Caco-2 (cell line): ENCODE measurements around the gene RGS14. TPM values are rescaled to one million over a fixed set of nuclear protein-coding genes. Genes with fewer than 3 reads are reported as not detected.

Experiments used
- BruUV-seq: library from RNA; stranded (reverse); fragments of 400-500 nt; replicated peaks from 2 replicates; lab custom pipeline; 2021; lab: Mats Ljungman, UMichigan
- CTCF ChIA-PET: fragments of 300-600 bp; sonication (Branson Sonifier 250); formaldehyde crosslinking; loops from one replicate; lab custom pipeline; 2022; ENCODE audit warnings: antibody characterized with exemption; lab: Charles Lee
- POLR2A ChIA-PET: fragments of 300-600 bp; sonication (Branson Sonifier 250); formaldehyde crosslinking; loops from one replicate; lab custom pipeline; 2022; ENCODE audit warnings: antibody characterized with exemption; lab: Charles Lee
- DNase-seq, 2 experiments: peaks; one replicate each; pipeline versions ENCODE4 v3.0.0 to v3.0.0-alpha.2; 2020 to 2022
- H3K27me3 ChIP-seq: replicated peaks from 2 replicates; pipeline ENCODE4 v1.6.0; 2011; ENCODE audit warnings: low read length; ENCODE audit not compliant: control insufficient read depth, insufficient read depth
- H3K36me3 ChIP-seq: 2 replicates; pipeline ENCODE4 v1.5.1; 2011; ENCODE audit warnings: low read length; ENCODE audit not compliant: control insufficient read depth, insufficient read depth
- H3K4me1 ChIP-seq: fragments of 250-450 bp; sonication (Bioruptor Pico); 2 replicates; pipeline ENCODE4 v1.5.1; 2020; ENCODE audit warnings: mild to moderate bottlenecking
- H3K4me3 ChIP-seq: 2 replicates; pipeline ENCODE4 v1.5.1; 2011; ENCODE audit warnings: low read depth, mild to moderate bottlenecking, control low read depth, low read length
- H3K9me3 ChIP-seq: fragments of 250-450 bp; sonication (Bioruptor Pico); 2 replicates; pipeline ENCODE4 v1.5.1; 2020; ENCODE audit warnings: mild to moderate bottlenecking, moderate library complexity
- H3K27ac Mint-ChIP-seq: one replicate; pipeline ENCODE4 v1.8.0; 2022; ENCODE audit warnings: mixed read lengths; ENCODE audit not compliant: unreplicated experiment
- H3K27me3 Mint-ChIP-seq: one replicate; pipeline ENCODE4 v1.8.0; 2022; ENCODE audit warnings: mixed read lengths; ENCODE audit not compliant: insufficient read depth, unreplicated experiment
- H3K36me3 Mint-ChIP-seq: one replicate; pipeline ENCODE4 v1.8.0; 2022; ENCODE audit warnings: mild to moderate bottlenecking, mixed read lengths; ENCODE audit not compliant: insufficient read depth, unreplicated experiment
- H3K4me1 Mint-ChIP-seq: one replicate; pipeline ENCODE4 v1.8.0; 2022; ENCODE audit warnings: low read depth, mixed read lengths; ENCODE audit not compliant: unreplicated experiment
- H3K4me3 Mint-ChIP-seq: one replicate; pipeline ENCODE4 v1.8.0; 2022; ENCODE audit warnings: mild to moderate bottlenecking, moderate library complexity, mixed read lengths; ENCODE audit not compliant: unreplicated experiment
- H3K9me3 Mint-ChIP-seq: one replicate; pipeline ENCODE4 v1.8.0; 2022; ENCODE audit warnings: mixed read lengths; ENCODE audit not compliant: unreplicated experiment
- intact Hi-C: fragments of 100-400 bp; cut with micrococcal nuclease; formaldehyde crosslinking; loops from one replicate; pipeline ENCODE4 v1.10.0; 2022; ENCODE audit not compliant: unreplicated experiment
- total RNA-seq: library from RNA; stranded (reverse); gene quantifications from 2 replicates; pipeline ENCODE4 v1.2.3, GENCODE V29; 2022
- TF ChIP-seq, protein P1 (sequence below), 2 experiments: fragments of 200-600 bp in 1 of 2; IDR thresholded peaks; 1 replicate in 1 of 2; 2 replicates in 1 of 2; pipeline versions ENCODE4 v1.5.1 to v1.8.0; 2011 to 2022; ENCODE audit warnings: antibody characterized with exemption in 1 of 2, control low read depth in 1 of 2, inconsistent platforms in 1 of 2, low read depth in 1 of 2, low read length in 1 of 2, mild to moderate bottlenecking in 1 of 2, moderate library complexity in 1 of 2; ENCODE audit not compliant: insufficient read depth in 1 of 2, severe bottlenecking in 1 of 2, unreplicated experiment in 1 of 2

RGS14 gene
- total RNA-seq, 1 experiment from 2014 or later: 15.2 TPM

GRCh38 chr5:177313561-177314259 lies 44.0 kb upstream of the RGS14 start:
- no TSS peak for BruUV-seq
- Mint-ChIP-seq H3K9me3 (no peaks in the 10 kb centered on the region), H3K27ac (no peak overlapping the region), H3K4me1 (peaks cover 11% of the 10 kb centered on the region), H3K27me3 (no peaks in the 10 kb centered on the region), H3K36me3 (peaks cover 41% of the 10 kb centered on the region), H3K4me3 (no peak overlapping the region)
- ChIA-PET CTCF (interaction anchor here (2.1 kb wide), 1 partner anchor 144 kb away, joined by 8 read pairs; no protein-coding TSS in a partner anchor), POLR2A (no interaction called here)
- no peaks in the 10 kb centered on the region for H3K27me3 ChIP-seq
- H3K9me3 ChIP-seq: no peaks in the 10 kb centered on the region
- no peak overlapping the region for H3K4me3 ChIP-seq
- peaks cover 3% of the 10 kb centered on the region for H3K36me3 ChIP-seq
- DNase-seq: peak in 1 of 2 experiments; percentile 19
- TF ChIP-seq, protein P1, sequence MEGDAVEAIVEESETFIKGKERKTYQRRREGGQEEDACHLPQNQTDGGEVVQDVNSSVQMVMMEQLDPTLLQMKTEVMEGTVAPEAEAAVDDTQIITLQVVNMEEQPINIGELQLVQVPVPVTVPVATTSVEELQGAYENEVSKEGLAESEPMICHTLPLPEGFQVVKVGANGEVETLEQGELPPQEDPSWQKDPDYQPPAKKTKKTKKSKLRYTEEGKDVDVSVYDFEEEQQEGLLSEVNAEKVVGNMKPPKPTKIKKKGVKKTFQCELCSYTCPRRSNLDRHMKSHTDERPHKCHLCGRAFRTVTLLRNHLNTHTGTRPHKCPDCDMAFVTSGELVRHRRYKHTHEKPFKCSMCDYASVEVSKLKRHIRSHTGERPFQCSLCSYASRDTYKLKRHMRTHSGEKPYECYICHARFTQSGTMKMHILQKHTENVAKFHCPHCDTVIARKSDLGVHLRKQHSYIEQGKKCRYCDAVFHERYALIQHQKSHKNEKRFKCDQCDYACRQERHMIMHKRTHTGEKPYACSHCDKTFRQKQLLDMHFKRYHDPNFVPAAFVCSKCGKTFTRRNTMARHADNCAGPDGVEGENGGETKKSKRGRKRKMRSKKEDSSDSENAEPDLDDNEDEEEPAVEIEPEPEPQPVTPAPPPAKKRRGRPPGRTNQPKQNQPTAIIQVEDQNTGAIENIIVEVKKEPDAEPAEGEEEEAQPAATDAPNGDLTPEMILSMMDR (IDR thresholded peaks at IDR 0.05; ENCODE audit: insufficient read depth in 1 of 2, low read depth in 1 of 2, low read length in 1 of 2, severe bottlenecking in 1 of 2, unreplicated experiment in 1 of 2): no peak
- H3K4me1 ChIP-seq: peaks cover 11% of the 10 kb centered on the region
- intact Hi-C loops: loop anchor here (1.0 to 2.0 kb wide), 4 partner anchors 13 to 183 kb away; partner anchors contain the start of genes LMAN2 and PDLIM7

GRCh38 chr5:177314376-177315342 lies 43.1 kb upstream of the RGS14 start:
- BruUV-seq: no TSS peak
- no peaks in the 10 kb centered on the region for H3K9me3 Mint-ChIP-seq
- DNase-seq: peak in 1 of 2 experiments; percentile 37
- ChIA-PET CTCF (interaction anchor here (0.6 kb wide), 1 partner anchor 34 kb away, joined by 3 read pairs; no protein-coding TSS in a partner anchor), POLR2A (no interaction called here)
- Histone ChIP-seq H3K4me3 (no peak overlapping the region), H3K9me3 (no peaks in the 10 kb centered on the region), H3K27me3 (no peaks in the 10 kb centered on the region), H3K4me1 (peaks cover 10% of the 10 kb centered on the region), H3K36me3 (peaks cover 3% of the 10 kb centered on the region; the same call in 1 of the 2 replicates)
- H3K4me3 Mint-ChIP-seq: no peak overlapping the region
- no peaks in the 10 kb centered on the region for H3K27me3 Mint-ChIP-seq
- TF ChIP-seq, protein P1 (IDR thresholded peaks at IDR 0.05; ENCODE audit: insufficient read depth in 1 of 2, low read depth in 1 of 2, low read length in 1 of 2, severe bottlenecking in 1 of 2, unreplicated experiment in 1 of 2): no peak
- peaks cover 37% of the 10 kb centered on the region for H3K36me3 Mint-ChIP-seq
- peaks cover 13% of the 10 kb centered on the region for H3K4me1 Mint-ChIP-seq
- H3K27ac Mint-ChIP-seq: peak overlapping the region; percentile 35
- intact Hi-C loops: no loop called here

GRCh38 chr5:177315411-177315810 lies 42.3 kb upstream of the RGS14 start:
- POLR2A ChIA-PET: interaction anchor here (0.6 kb wide), 1 partner anchor 12 kb away, joined by 4 read pairs; the partner anchor contains the start of gene RAB24

More at GRCh38 chr5:177315411-177315810, 42.3 kb upstream of the RGS14 start:
- Histone ChIP-seq H3K27me3 (no peaks in the 10 kb centered on the region), H3K4me3 (no peak overlapping the region), H3K4me1 (peaks cover 2% of the 10 kb centered on the region; the same call in 1 of the 2 replicates), H3K36me3 (no peaks in the 10 kb centered on the region; the same call in 1 of the 2 replicates), H3K9me3 (no peaks in the 10 kb centered on the region)
- no peak for DNase-seq
- Mint-ChIP-seq H3K4me3 (no peak overlapping the region), H3K36me3 (peaks cover 33% of the 10 kb centered on the region), H3K27ac (peak overlapping the region; percentile 35), H3K9me3 (no peaks in the 10 kb centered on the region), H3K4me1 (peaks cover 17% of the 10 kb centered on the region), H3K27me3 (no peaks in the 10 kb centered on the region)
- intact Hi-C loops: no loop called here
- TF ChIP-seq, protein P1 (IDR thresholded peaks at IDR 0.05; ENCODE audit: insufficient read depth in 1 of 2, low read depth in 1 of 2, low read length in 1 of 2, severe bottlenecking in 1 of 2, unreplicated experiment in 1 of 2): no peak
- BruUV-seq: no TSS peak
- CTCF ChIA-PET: interaction anchor here (0.6 to 1.4 kb wide), 4 partner anchors 33 to 139 kb away, joined by 3 to 8 read pairs (median 4); partner anchors contain the start of gene GRK6
